Memory B cell (primary cell): Measurements from ENCODE around the gene ZNF75A.
A peak's percentile ranks its signal among the peaks of the same experiment; 100 is the strongest.
"Not testable (repeated sequence)": the region's sequence is repeated elsewhere in the genome, so short reads cannot be mapped to it uniquely, and the experiment has no call there.

Experiments
- ATAC-seq: fragments of 150-1000 bp; cut with Tn5 transposase; 2 replicates; pipeline ENCODE4 v1.10.0; 2021; ENCODE audit warnings: low read depth, mild to moderate bottlenecking, moderate library complexity
- DNase-seq, 2 donors: peaks; one replicate each; pipeline ENCODE4 v3.0.0; 2022; ENCODE audit warnings: low spot score in 2 of 2
- H3K27ac Mint-ChIP-seq: one replicate; pipeline ENCODE4 v1.8.0; 2022; ENCODE audit warnings: mild to moderate bottlenecking, moderate library complexity, mixed read lengths
- H3K27me3 Mint-ChIP-seq: one replicate; pipeline ENCODE4 v1.8.0; 2022; ENCODE audit warnings: mixed read lengths
- H3K36me3 Mint-ChIP-seq: one replicate; pipeline ENCODE4 v1.8.0; 2022; ENCODE audit warnings: mild to moderate bottlenecking, mixed read lengths
- H3K4me1 Mint-ChIP-seq: one replicate; pipeline ENCODE4 v1.8.0; 2022; ENCODE audit warnings: mixed read lengths
- H3K4me3 Mint-ChIP-seq: one replicate; pipeline ENCODE4 v1.8.0; 2022; ENCODE audit warnings: mild to moderate bottlenecking, moderate library complexity, mixed read lengths
- H3K9me3 Mint-ChIP-seq: one replicate; pipeline ENCODE4 v1.8.0; 2022; ENCODE audit warnings: mixed read lengths

Gene ZNF75A

GRCh38 chr16:3305109-3306068 lies at the start of gene ZNF75A, which contains the start of gene TIGD7:
TSS of gene ZNF75A (plus strand) at chr16:3305497. CDS start at chr16:3308429, 2,932 bp downstream.
TSS of gene TIGD7 (minus strand) at chr16:3305430. CDS start at chr16:3300614, 4,816 bp downstream.
- Mint-ChIP-seq H3K27ac (peak within 1 kb of the TSS; percentile 73), H3K4me3 (peak within 1 kb of the TSS; percentile 88), H3K4me1 (peaks cover 12% of the 10 kb centered on the region), H3K9me3 (peaks cover 12% of the 10 kb centered on the region), H3K27me3 (no peaks in the 10 kb centered on the region), H3K36me3 (peaks cover 36% of the 10 kb centered on the region)
- DNase-seq (peak; percentile 72 to 80), ATAC-seq (peak; percentile 89)

GRCh38 chr16:3256146-3256865 lies 49.0 kb upstream of the ZNF75A start, which contains the start of gene MEFV:
TSS of gene MEFV (minus strand) at chr16:3256633. CDS start at chr16:3256587, 46 bp downstream.
- H3K4me1 Mint-ChIP-seq: no peaks in the 10 kb centered on the region
- peaks cover 6% of the 10 kb centered on the region for H3K27me3 Mint-ChIP-seq
- ATAC-seq (no peak), DNase-seq (no peak)
- H3K27ac Mint-ChIP-seq: no peak within 1 kb of the TSS
- no peak within 1 kb of the TSS for H3K4me3 Mint-ChIP-seq
- H3K36me3 Mint-ChIP-seq: peaks cover 1% of the 10 kb centered on the region
- no peaks in the 10 kb centered on the region for H3K9me3 Mint-ChIP-seq

- no peaks in the 10 kb centered on the region for H3K9me3 Mint-ChIP-seq
- no peak for DNase-seq
- no peaks in the 10 kb centered on the region for H3K4me1 Mint-ChIP-seq
- H3K27ac Mint-ChIP-seq: no peak overlapping the region
- H3K27me3 Mint-ChIP-seq: peaks cover 6% of the 10 kb centered on the region
- H3K4me3 Mint-ChIP-seq: no peak overlapping the region
- no peak for ATAC-seq
- peaks cover 3% of the 10 kb centered on the region for H3K36me3 Mint-ChIP-seq
Measured at GRCh38 chr16:3256866-3257465, 48.3 kb upstream of the ZNF75A start.

- H3K9me3 Mint-ChIP-seq: no peaks in the 10 kb centered on the region
- peaks cover 4% of the 10 kb centered on the region for H3K27me3 Mint-ChIP-seq
- DNase-seq (no peak), ATAC-seq (no peak)
- no peak overlapping the region for H3K4me3 Mint-ChIP-seq
- H3K27ac Mint-ChIP-seq: no peak overlapping the region
- H3K36me3 Mint-ChIP-seq: peaks cover 3% of the 10 kb centered on the region
- H3K4me1 Mint-ChIP-seq: peaks cover 5% of the 10 kb centered on the region
Measured at GRCh38 chr16:3259836-3260235, 45.5 kb upstream of the ZNF75A start.

- no peak for ATAC-seq
- Mint-ChIP-seq H3K27ac (peak overlapping the region; percentile 31), H3K36me3 (peaks cover 3% of the 10 kb centered on the region), H3K9me3 (no peaks in the 10 kb centered on the region), H3K27me3 (peaks cover 3% of the 10 kb centered on the region), H3K4me3 (peak overlapping the region; percentile 59), H3K4me1 (peaks cover 6% of the 10 kb centered on the region)
- DNase-seq: no peak
Measured at GRCh38 chr16:3262517-3262916, 42.8 kb upstream of the ZNF75A start.

- Mint-ChIP-seq H3K27me3 (no peaks in the 10 kb centered on the region), H3K4me1 (peaks cover 6% of the 10 kb centered on the region), H3K36me3 (peaks cover 7% of the 10 kb centered on the region), H3K27ac (peak overlapping the region; percentile 95), H3K4me3 (peak overlapping the region; percentile 88), H3K9me3 (no peaks in the 10 kb centered on the region)
- DNase-seq (peak; percentile 89 to 90), ATAC-seq (peak; percentile 82)
Measured at GRCh38 chr16:3264137-3265036, 40.9 kb upstream of the ZNF75A start.

GRCh38 chr16:3266873-3267537 lies 38.3 kb upstream of the ZNF75A start:
- H3K27ac Mint-ChIP-seq: no peak overlapping the region
- H3K4me1 Mint-ChIP-seq: peaks cover 6% of the 10 kb centered on the region
- peaks cover 5% of the 10 kb centered on the region for H3K36me3 Mint-ChIP-seq
- no peak overlapping the region for H3K4me3 Mint-ChIP-seq
- no peaks in the 10 kb centered on the region for H3K9me3 Mint-ChIP-seq
- no peak for DNase-seq
- no peak for ATAC-seq
- H3K27me3 Mint-ChIP-seq: no peaks in the 10 kb centered on the region

- Mint-ChIP-seq H3K27me3 (no peaks in the 10 kb centered on the region), H3K9me3 (no peaks in the 10 kb centered on the region), H3K36me3 (peaks cover 5% of the 10 kb centered on the region), H3K4me1 (peaks cover 6% of the 10 kb centered on the region), H3K4me3 (no peak overlapping the region), H3K27ac (no peak overlapping the region)
- DNase-seq: no peak
- ATAC-seq: no peak
Measured at GRCh38 chr16:3268294-3268693, 37.0 kb upstream of the ZNF75A start.

GRCh38 chr16:3270718-3271117 lies 34.6 kb upstream of the ZNF75A start:
- not testable (repeated sequence) for H3K27me3 Mint-ChIP-seq, H3K4me1 Mint-ChIP-seq, H3K27ac Mint-ChIP-seq, H3K4me3 Mint-ChIP-seq, DNase-seq, ATAC-seq, H3K9me3 Mint-ChIP-seq, H3K36me3 Mint-ChIP-seq

- not testable (repeated sequence) for H3K27me3 Mint-ChIP-seq, H3K9me3 Mint-ChIP-seq, H3K4me3 Mint-ChIP-seq, DNase-seq, H3K4me1 Mint-ChIP-seq, ATAC-seq, H3K36me3 Mint-ChIP-seq, H3K27ac Mint-ChIP-seq
Measured at GRCh38 chr16:3271281-3271680, 34.0 kb upstream of the ZNF75A start.

- no peaks in the 10 kb centered on the region for H3K9me3 Mint-ChIP-seq
- H3K36me3 Mint-ChIP-seq: no peaks in the 10 kb centered on the region
- H3K27me3 Mint-ChIP-seq: no peaks in the 10 kb centered on the region
- DNase-seq: no peak
- H3K4me1 Mint-ChIP-seq: no peaks in the 10 kb centered on the region
- H3K27ac Mint-ChIP-seq: no peak overlapping the region
- no peak overlapping the region for H3K4me3 Mint-ChIP-seq
- ATAC-seq: no peak
Measured at GRCh38 chr16:3274490-3274889, 30.8 kb upstream of the ZNF75A start.

GRCh38 chr16:3274947-3275346 lies 30.4 kb upstream of the ZNF75A start:
- Mint-ChIP-seq H3K9me3 (no peaks in the 10 kb centered on the region), H3K27ac (no peak overlapping the region), H3K4me3 (no peak overlapping the region), H3K27me3 (no peaks in the 10 kb centered on the region), H3K36me3 (no peaks in the 10 kb centered on the region), H3K4me1 (no peaks in the 10 kb centered on the region)
- ATAC-seq (no peak), DNase-seq (no peak)

GRCh38 chr16:3276679-3277078 lies 28.6 kb upstream of the ZNF75A start:
- Mint-ChIP-seq H3K4me3 (no peak overlapping the region), H3K4me1 (no peaks in the 10 kb centered on the region), H3K9me3 (no peaks in the 10 kb centered on the region), H3K36me3 (no peaks in the 10 kb centered on the region), H3K27ac (no peak overlapping the region), H3K27me3 (no peaks in the 10 kb centered on the region)
- ATAC-seq: no peak
- no peak for DNase-seq
